Right lobe of liver (tissue), 6 donors: ENCODE data around the gene NCR2. TPM values are rescaled to one million over a fixed set of nuclear protein-coding genes. Genes with fewer than 3 reads are reported as not detected.

Experiments used
- ATAC-seq, 4 donors: fragments of 200-7000 bp; cut with Tn5 transposase; one replicate each; pipeline ENCODE4 v1.9.1; 2020; ENCODE audit warnings: mild to moderate bottlenecking in 4 of 4, moderate library complexity in 4 of 4
- DNase-seq, 3 donors: peaks; one replicate each; pipeline ENCODE4 v3.0.0-alpha.2; 2020
- H3K27ac ChIP-seq, 3 donors: fragments of 200-600 bp; one replicate each; pipeline ENCODE4 v1.8.0; 2022
- H3K27me3 ChIP-seq, 2 donors: fragments of 200-600 bp; one replicate each; pipeline ENCODE4 v1.8.0; 2022
- H3K36me3 ChIP-seq, 4 donors: fragments of 200-600 bp; sonication (generic) in 1 of 4; one replicate each; pipeline versions ENCODE4 v1.5.1 to v1.8.0; 2017 to 2022; ENCODE audit warnings: control low read depth in 1 of 4
- H3K4me1 ChIP-seq, 4 donors: fragments of 200-600 bp; sonication (generic) in 1 of 4; one replicate each; pipeline versions ENCODE4 v1.5.1 to v1.8.0; 2017 to 2022; ENCODE audit warnings: control low read depth in 1 of 4
- H3K4me3 ChIP-seq, 3 donors: fragments of 200-600 bp; one replicate each; pipeline ENCODE4 v1.8.0; 2022
- H3K9me3 ChIP-seq, 4 donors: fragments of 200-600 bp; sonication (generic) in 1 of 4; one replicate each; pipeline versions ENCODE4 v1.5.1 to v1.8.0; 2017 to 2022; ENCODE audit warnings: control low read depth in 1 of 4
- CTCF ChIP-seq, 4 donors: fragments of 200-600 bp in 3 of 4; fragments of 450-650 bp in 1 of 4; IDR thresholded peaks; one replicate each; pipeline versions ENCODE4 v1.5.1 to v1.8.0; 2016 to 2022; ENCODE audit warnings: antibody characterized with exemption in 4 of 4, mild to moderate bottlenecking in 2 of 4
- POLR2A ChIP-seq: fragments of 450-650 bp; IDR thresholded peaks from one replicate; pipeline ENCODE4 v1.6.1; 2017; ENCODE audit warnings: antibody characterized with exemption, mild to moderate bottlenecking
- WGBS: methylation state at CpG from one replicate; pipeline ENCODE4 v1.1.6; 2018; ENCODE audit warnings: low coverage, low lambda C conversion rate; ENCODE audit not compliant: insufficient coverage; ENCODE audit errors: missing lambda C conversion rate; 5-methylcytosine and 5-hydroxymethylcytosine counted together
- intact Hi-C, 2 donors: fragments of 100-400 bp; cut with DNase I; formaldehyde crosslinking; loops; one replicate each; pipeline versions ENCODE4 v1.11.2 to v1.14.1; 2022
- small RNA-seq, 2 experiments: library from RNA; depleted of rRNA; stranded (forward); fragments of <200 nt; gene quantifications; one replicate each; pipeline ENCODE3, GENCODE V24; 2016
- total RNA-seq, 6 experiments: library from RNA; depleted of rRNA in 2 of 6; stranded (reverse); fragments of >200 nt in 2 of 6; fragmentation: NEBNext Ultra II Directional in 3 of 6; extraction: Animal tissue kit (Norgen Biotek cat#: 25700) in 3 of 6; gene quantifications; one replicate each; pipeline versions ENCODE4 v1.1.0 to v1.2.4, GENCODE V29; 2016 to 2023
- donor health status: DM: no; HTN: yes; CAD: no.
- donor health status: DM: no; HTN: no; CAD: no.
- donor health status: DM: no; HTN: no; CAD: no.
- donor health status: DM: no; HTN: yes; CAD: no.
- donor health status: DM: no; HTN: yes; CAD: no.

NCR2 gene
- total RNA-seq, 6 experiments from 2014 or later, result not detected

GRCh38 chr6:41386594-41386993 is 51.2 kb downstream of the NCR2 start:
- no peak for TF ChIP-seq POLR2A
- no peak for TF ChIP-seq CTCF (IDR thresholded peaks at IDR 0.05)
- Histone ChIP-seq H3K36me3 (no peaks in the 10 kb centered on the region), H3K4me3 (no peak overlapping the region), H3K9me3 (no peaks in the 10 kb centered on the region), H3K4me1 (no peaks in the 10 kb centered on the region), H3K27ac (no peak overlapping the region), H3K27me3 (no peaks in the 10 kb centered on the region)
- ATAC-seq (no peak), DNase-seq (no peak)
- intact Hi-C loops, result no loop called here
- 33% methylated on average over 2 of the region's 2 CpGs for WGBS

DNA sequence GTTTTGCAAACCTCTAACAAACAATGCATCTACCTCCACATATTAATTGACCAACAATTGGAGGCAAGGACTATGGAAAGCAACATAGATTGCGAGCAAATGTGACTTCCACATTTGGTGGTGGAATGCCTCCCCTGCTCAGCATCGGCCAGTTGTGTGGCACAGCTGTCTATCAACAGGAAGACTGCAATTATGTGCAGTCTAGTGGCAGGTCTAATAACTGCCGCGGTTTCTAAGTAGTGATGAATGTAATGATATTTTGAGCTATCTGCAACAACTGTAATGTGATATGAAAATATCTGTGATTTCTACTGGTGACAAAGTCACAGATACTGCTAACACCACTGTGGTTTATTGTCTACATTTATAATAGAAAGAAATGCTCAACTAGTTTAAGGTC is 56.8 kb downstream of the NCR2 start:
- H3K4me3 ChIP-seq, result no peak overlapping the region
- ATAC-seq, result no peak
- no peaks in the 10 kb centered on the region for H3K9me3 ChIP-seq
- no peaks in the 10 kb centered on the region for H3K27me3 ChIP-seq
- no peak overlapping the region for H3K27ac ChIP-seq
- no peak for DNase-seq
- TF ChIP-seq CTCF (IDR thresholded peaks at IDR 0.05) (no peak), POLR2A (no peak)
- no peaks in the 10 kb centered on the region for H3K36me3 ChIP-seq
- intact Hi-C loops, result no loop called here
- WGBS, result 67% methylated on average over 4 of the region's 4 CpGs
- H3K4me1 ChIP-seq, result no peaks in the 10 kb centered on the region

GRCh38 chr6:41396335-41396734 is 60.9 kb downstream of the NCR2 start:
- H3K27ac ChIP-seq, result no peak overlapping the region
- WGBS, result 54% methylated on average over 5 of the region's 5 CpGs
- no peaks in the 10 kb centered on the region for H3K27me3 ChIP-seq
- no peak for DNase-seq
- no peak for ATAC-seq
- no peak for TF ChIP-seq CTCF (IDR thresholded peaks at IDR 0.05)
- TF ChIP-seq POLR2A, result no peak
- no peaks in the 10 kb centered on the region for H3K4me1 ChIP-seq
- H3K4me3 ChIP-seq, result no peak overlapping the region
- no peaks in the 10 kb centered on the region for H3K36me3 ChIP-seq
- intact Hi-C loops, result no loop called here
- H3K9me3 ChIP-seq, result no peaks in the 10 kb centered on the region

GRCh38 chr6:41399424-41399823 is 64.0 kb downstream of the NCR2 start:
- 44% methylated on average over 3 of the region's 5 CpGs for WGBS
- no peak overlapping the region for H3K27ac ChIP-seq
- DNase-seq (no peak), ATAC-seq (no peak)
- H3K4me3 ChIP-seq, result no peak overlapping the region
- TF ChIP-seq CTCF (IDR thresholded peaks at IDR 0.05) (no peak), POLR2A (no peak)
- no peaks in the 10 kb centered on the region for H3K27me3 ChIP-seq
- H3K9me3 ChIP-seq, result no peaks in the 10 kb centered on the region
- H3K36me3 ChIP-seq, result no peaks in the 10 kb centered on the region
- no peaks in the 10 kb centered on the region for H3K4me1 ChIP-seq
- intact Hi-C loops, result no loop called here

Small RNA genes lying within 50 kb of the gene (small RNA-seq; reads per million reads assigned to genes)
- 0 reads per million in 2 experiments for gene RNU6-643P

Other genes with a start within 250 kb of the NCR2 start
- gene TREML1, start 181.3 kb upstream of the NCR2 start, total RNA-seq, result under 1 TPM in 3 of 6 experiments, not detected in 3; 0.43 to 0.62 (median 0.46) TPM
- 1 to 10 TPM in 3 of 6 experiments, under 1 TPM in 3; 0.20 to 4.6 (median 2.3) TPM for gene TREM2, start 172.5 kb upstream of the NCR2 start, total RNA-seq
- gene TREML2, start 134.5 kb upstream of the NCR2 start, total RNA-seq, result under 1 TPM in 4 of 6 experiments, not detected in 2; 0.06 to 0.20 (median 0.12) TPM
- under 1 TPM in 2 of 6 experiments, not detected in 4; 0.10 to 0.12 TPM for gene TREML4, start 107.3 kb upstream of the NCR2 start, total RNA-seq
- 1 to 10 TPM in 1 of 6 experiments, under 1 TPM in 4, not detected in 1; 0.51 to 3.3 (median 0.88) TPM for gene TREM1, start 48.9 kb upstream of the NCR2 start, total RNA-seq
- 10 to 100 TPM; 12.6 to 19.2 (median 14.9) TPM for gene FOXP4, start 210.8 kb downstream of the NCR2 start, total RNA-seq